ENCODE results near the gene MRPS12.

Gene MRPS12

GRCh38 chr19:38910488-38910887, 20.3 kb upstream of the MRPS12 start:
- no peak for TF ChIP-seq CTCF (conservative IDR thresholded peaks at IDR 0.05; ENCODE audit: low read depth, low read length)
- no peak for DNase-seq (ENCODE audit: low read depth)
- no peak overlapping the region for H3K4me3 ChIP-seq (ENCODE audit: low read depth, low read length)

- TF ChIP-seq CTCF (conservative IDR thresholded peaks at IDR 0.05; ENCODE audit: low read depth, low read length), result no peak
- DNase-seq (ENCODE audit: low read depth), result no peak
- H3K4me3 ChIP-seq (ENCODE audit: low read depth, low read length), result no peak overlapping the region
Observed at GRCh38 chr19:38911388-38912001, 19.2 kb upstream of the MRPS12 start.

- DNase-seq (ENCODE audit: low read depth), result peak; percentile 7
- no peak overlapping the region for H3K4me3 ChIP-seq (ENCODE audit: low read depth, low read length)
- no peak for TF ChIP-seq CTCF (conservative IDR thresholded peaks at IDR 0.05; ENCODE audit: low read depth, low read length)
Observed at GRCh38 chr19:38912600-38913514, 17.9 kb upstream of the MRPS12 start.

- TF ChIP-seq CTCF (conservative IDR thresholded peaks at IDR 0.05; ENCODE audit: low read depth, low read length), result no peak
- no peak for DNase-seq (ENCODE audit: low read depth)
- H3K4me3 ChIP-seq (ENCODE audit: low read depth, low read length), result no peak overlapping the region
Observed at GRCh38 chr19:38913958-38914357, 16.8 kb upstream of the MRPS12 start.

- no peak for TF ChIP-seq CTCF (conservative IDR thresholded peaks at IDR 0.05; ENCODE audit: low read depth, low read length)
- DNase-seq (ENCODE audit: low read depth), result no peak
- H3K4me3 ChIP-seq (ENCODE audit: low read depth, low read length), result no peak overlapping the region
Observed at GRCh38 chr19:38915329-38916321, 15.1 kb upstream of the MRPS12 start.

GRCh38 chr19:38917516-38917915, 13.2 kb upstream of the MRPS12 start:
- H3K4me3 ChIP-seq (ENCODE audit: low read depth, low read length), result no peak overlapping the region
- TF ChIP-seq CTCF (conservative IDR thresholded peaks at IDR 0.05; ENCODE audit: low read depth, low read length), result no peak
- DNase-seq (ENCODE audit: low read depth), result no peak

Data from choroid plexus epithelial cell (primary cell).